ENCODE measurements around the gene LCN15. TPM values are rescaled to one million over a fixed set of nuclear protein-coding genes. Genes with fewer than 3 reads are reported as not detected.

The LCN15 gene
- total RNA-seq, 1 donor from 2014 or later: not detected

- DNase-seq (ENCODE audit: extremely low spot score, unreplicated experiment): no peak
- Mint-ChIP-seq H3K4me1 (ENCODE audit: unreplicated experiment) (peaks cover 46% of the 10 kb centered on the region), H3K4me3 (ENCODE audit: unreplicated experiment) (no peak overlapping the region), H3K36me3 (ENCODE audit: unreplicated experiment) (peaks cover 19% of the 10 kb centered on the region), H3K27ac (ENCODE audit: unreplicated experiment) (no peak overlapping the region), H3K27me3 (ENCODE audit: unreplicated experiment) (no peaks in the 10 kb centered on the region), H3K9me3 (ENCODE audit: unreplicated experiment) (no peaks in the 10 kb centered on the region)
- TF ChIP-seq, protein P1, sequence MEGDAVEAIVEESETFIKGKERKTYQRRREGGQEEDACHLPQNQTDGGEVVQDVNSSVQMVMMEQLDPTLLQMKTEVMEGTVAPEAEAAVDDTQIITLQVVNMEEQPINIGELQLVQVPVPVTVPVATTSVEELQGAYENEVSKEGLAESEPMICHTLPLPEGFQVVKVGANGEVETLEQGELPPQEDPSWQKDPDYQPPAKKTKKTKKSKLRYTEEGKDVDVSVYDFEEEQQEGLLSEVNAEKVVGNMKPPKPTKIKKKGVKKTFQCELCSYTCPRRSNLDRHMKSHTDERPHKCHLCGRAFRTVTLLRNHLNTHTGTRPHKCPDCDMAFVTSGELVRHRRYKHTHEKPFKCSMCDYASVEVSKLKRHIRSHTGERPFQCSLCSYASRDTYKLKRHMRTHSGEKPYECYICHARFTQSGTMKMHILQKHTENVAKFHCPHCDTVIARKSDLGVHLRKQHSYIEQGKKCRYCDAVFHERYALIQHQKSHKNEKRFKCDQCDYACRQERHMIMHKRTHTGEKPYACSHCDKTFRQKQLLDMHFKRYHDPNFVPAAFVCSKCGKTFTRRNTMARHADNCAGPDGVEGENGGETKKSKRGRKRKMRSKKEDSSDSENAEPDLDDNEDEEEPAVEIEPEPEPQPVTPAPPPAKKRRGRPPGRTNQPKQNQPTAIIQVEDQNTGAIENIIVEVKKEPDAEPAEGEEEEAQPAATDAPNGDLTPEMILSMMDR (IDR thresholded peaks at IDR 0.05): no peak
Observed at GRCh38 chr9:136724772-136725171, 39.5 kb downstream of the LCN15 start.

- no peak for DNase-seq (ENCODE audit: extremely low spot score, unreplicated experiment)
- Mint-ChIP-seq H3K4me1 (ENCODE audit: unreplicated experiment) (peaks cover 40% of the 10 kb centered on the region), H3K36me3 (ENCODE audit: unreplicated experiment) (peaks cover 19% of the 10 kb centered on the region), H3K9me3 (ENCODE audit: unreplicated experiment) (no peaks in the 10 kb centered on the region), H3K27me3 (ENCODE audit: unreplicated experiment) (no peaks in the 10 kb centered on the region), H3K27ac (ENCODE audit: unreplicated experiment) (no peak overlapping the region), H3K4me3 (ENCODE audit: unreplicated experiment) (no peak overlapping the region)
- TF ChIP-seq, protein P1 (IDR thresholded peaks at IDR 0.05): no peak
Observed at GRCh38 chr9:136723989-136724388, 40.3 kb downstream of the LCN15 start.

GRCh38 chr9:136723362-136723976 lies 40.8 kb downstream of the LCN15 start:
- no peaks in the 10 kb centered on the region for H3K27me3 Mint-ChIP-seq (ENCODE audit: unreplicated experiment)
- no peaks in the 10 kb centered on the region for H3K9me3 Mint-ChIP-seq (ENCODE audit: unreplicated experiment)
- TF ChIP-seq, protein P1 (IDR thresholded peaks at IDR 0.05): no peak
- H3K36me3 Mint-ChIP-seq (ENCODE audit: unreplicated experiment): peaks cover 19% of the 10 kb centered on the region
- no peak overlapping the region for H3K4me3 Mint-ChIP-seq (ENCODE audit: unreplicated experiment)
- DNase-seq (ENCODE audit: extremely low spot score, unreplicated experiment): no peak
- H3K4me1 Mint-ChIP-seq (ENCODE audit: unreplicated experiment): peaks cover 40% of the 10 kb centered on the region
- H3K27ac Mint-ChIP-seq (ENCODE audit: unreplicated experiment): no peak overlapping the region

DNA sequence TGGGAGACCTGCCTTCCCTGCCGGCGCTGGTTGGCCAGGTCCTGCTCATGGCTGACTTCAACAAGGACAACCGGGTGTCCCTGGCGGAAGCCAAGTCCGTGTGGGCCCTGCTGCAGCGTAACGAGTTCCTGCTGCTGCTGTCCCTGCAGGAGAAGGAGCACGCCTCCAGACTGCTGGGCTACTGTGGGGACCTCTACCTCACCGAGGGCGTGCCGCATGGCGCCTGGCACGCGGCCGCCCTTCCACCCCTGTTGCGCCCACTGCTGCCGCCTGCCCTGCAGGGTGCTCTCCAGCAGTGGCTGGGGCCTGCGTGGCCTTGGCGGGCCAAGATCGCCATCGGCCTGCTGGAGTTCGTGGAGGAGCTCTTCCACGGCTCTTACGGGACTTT lies 41.4 kb downstream of the LCN15 start:
- DNase-seq (ENCODE audit: extremely low spot score, unreplicated experiment): no peak
- H3K9me3 Mint-ChIP-seq (ENCODE audit: unreplicated experiment): no peaks in the 10 kb centered on the region

More for the DNA sequence above, 41.4 kb downstream of the LCN15 start:
- Mint-ChIP-seq H3K4me1 (ENCODE audit: unreplicated experiment) (peaks cover 40% of the 10 kb centered on the region), H3K4me3 (ENCODE audit: unreplicated experiment) (no peak overlapping the region), H3K27me3 (ENCODE audit: unreplicated experiment) (no peaks in the 10 kb centered on the region), H3K27ac (ENCODE audit: unreplicated experiment) (no peak overlapping the region), H3K36me3 (ENCODE audit: unreplicated experiment) (peaks cover 19% of the 10 kb centered on the region)
- TF ChIP-seq, protein P1 (IDR thresholded peaks at IDR 0.05): no peak
